IMR-90 (cell line): ENCODE measurements around the gene GSTA4.

Experiments used
- BHLHE40 ChIP-seq: fragments of 150-350 bp; IDR thresholded peaks from 2 replicates; pipeline ENCODE4 v1.6.1; 2016; ENCODE audit warnings: mild to moderate bottlenecking, low read depth, low read length
- CTCF ChIP-seq: conservative IDR thresholded peaks from 2 replicates; pipeline ENCODE4 v1.5.1; 2012; ENCODE audit warnings: mild to moderate bottlenecking, low read depth, low read length, improper control_type of control experiment
- MXI1 ChIP-seq: IDR thresholded peaks from 2 replicates; pipeline ENCODE4 v1.6.1; 2012; ENCODE audit warnings: low read depth, mild to moderate bottlenecking, low read length, moderate library complexity, borderline replicate concordance
- RAD21 ChIP-seq: IDR thresholded peaks from 2 replicates; pipeline ENCODE4 v1.6.1; 2012; ENCODE audit warnings: low read length, improper control_type of control experiment

- TF ChIP-seq CTCF (no peak), BHLHE40 (no peak), MXI1 (no peak), RAD21 (no peak)
These were observed 320 bp downstream of the GSTA4 start for GRCh38 chr6:52994839-52995088.
